Fibroblast of pulmonary artery (primary cell): ENCODE data around the gene RNPS1.

Experiments used
- DNase-seq: peaks from one replicate; pipeline ENCODE4 v3.0.0-alpha.2; 2010; ENCODE audit warnings: low read depth
- H3K4me3 ChIP-seq: replicated peaks from 2 replicates; pipeline ENCODE4 v1.5.1; 2011; ENCODE audit warnings: low read depth, mild to moderate bottlenecking, control low read depth, low read length, moderate library complexity
- TF ChIP-seq, protein P1 (sequence below): IDR thresholded peaks from 2 replicates; pipeline ENCODE4 v1.5.1; 2011; ENCODE audit warnings: mild to moderate bottlenecking, control low read depth, low read length, inconsistent platforms; ENCODE audit errors: missing control alignments

The RNPS1 gene

DNA sequence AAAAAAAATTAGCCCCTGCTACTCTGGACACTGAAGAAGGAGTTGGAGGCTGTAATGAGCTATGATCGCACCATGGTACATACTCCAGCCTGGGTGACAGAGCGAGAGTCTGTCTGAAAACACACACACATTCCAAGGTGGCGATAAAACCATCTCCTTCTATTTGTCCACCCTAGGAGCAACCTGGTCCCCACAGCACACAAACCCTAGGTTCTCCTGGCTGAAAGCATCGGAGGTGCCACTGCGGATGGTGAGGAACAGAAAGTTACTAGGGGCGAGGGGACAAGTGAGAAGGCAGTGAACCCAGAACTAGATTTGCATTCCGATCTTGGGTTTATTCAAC, 15.1 kb downstream of the RNPS1 start:
- TF ChIP-seq, protein P1, sequence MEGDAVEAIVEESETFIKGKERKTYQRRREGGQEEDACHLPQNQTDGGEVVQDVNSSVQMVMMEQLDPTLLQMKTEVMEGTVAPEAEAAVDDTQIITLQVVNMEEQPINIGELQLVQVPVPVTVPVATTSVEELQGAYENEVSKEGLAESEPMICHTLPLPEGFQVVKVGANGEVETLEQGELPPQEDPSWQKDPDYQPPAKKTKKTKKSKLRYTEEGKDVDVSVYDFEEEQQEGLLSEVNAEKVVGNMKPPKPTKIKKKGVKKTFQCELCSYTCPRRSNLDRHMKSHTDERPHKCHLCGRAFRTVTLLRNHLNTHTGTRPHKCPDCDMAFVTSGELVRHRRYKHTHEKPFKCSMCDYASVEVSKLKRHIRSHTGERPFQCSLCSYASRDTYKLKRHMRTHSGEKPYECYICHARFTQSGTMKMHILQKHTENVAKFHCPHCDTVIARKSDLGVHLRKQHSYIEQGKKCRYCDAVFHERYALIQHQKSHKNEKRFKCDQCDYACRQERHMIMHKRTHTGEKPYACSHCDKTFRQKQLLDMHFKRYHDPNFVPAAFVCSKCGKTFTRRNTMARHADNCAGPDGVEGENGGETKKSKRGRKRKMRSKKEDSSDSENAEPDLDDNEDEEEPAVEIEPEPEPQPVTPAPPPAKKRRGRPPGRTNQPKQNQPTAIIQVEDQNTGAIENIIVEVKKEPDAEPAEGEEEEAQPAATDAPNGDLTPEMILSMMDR: no peak
- DNase-seq: no peak
- H3K4me3 ChIP-seq: no peak overlapping the region

GRCh38 chr16:2251296-2252111, 16.4 kb downstream of the RNPS1 start, which contains the start of gene ECI1:
TSS of gene ECI1 (minus strand) at chr16:2251587. CDS start at chr16:2251566, 21 bp downstream.
- TF ChIP-seq, protein P1: peak; percentile 51
- DNase-seq: peak; percentile 96
- H3K4me3 ChIP-seq: peak within 1 kb of the TSS; percentile 68

GRCh38 chr16:2250652-2251295, 17.2 kb downstream of the RNPS1 start:
- peak; percentile 25 for DNase-seq
- H3K4me3 ChIP-seq: peak overlapping the region; percentile 68
- TF ChIP-seq, protein P1: no peak

DNA sequence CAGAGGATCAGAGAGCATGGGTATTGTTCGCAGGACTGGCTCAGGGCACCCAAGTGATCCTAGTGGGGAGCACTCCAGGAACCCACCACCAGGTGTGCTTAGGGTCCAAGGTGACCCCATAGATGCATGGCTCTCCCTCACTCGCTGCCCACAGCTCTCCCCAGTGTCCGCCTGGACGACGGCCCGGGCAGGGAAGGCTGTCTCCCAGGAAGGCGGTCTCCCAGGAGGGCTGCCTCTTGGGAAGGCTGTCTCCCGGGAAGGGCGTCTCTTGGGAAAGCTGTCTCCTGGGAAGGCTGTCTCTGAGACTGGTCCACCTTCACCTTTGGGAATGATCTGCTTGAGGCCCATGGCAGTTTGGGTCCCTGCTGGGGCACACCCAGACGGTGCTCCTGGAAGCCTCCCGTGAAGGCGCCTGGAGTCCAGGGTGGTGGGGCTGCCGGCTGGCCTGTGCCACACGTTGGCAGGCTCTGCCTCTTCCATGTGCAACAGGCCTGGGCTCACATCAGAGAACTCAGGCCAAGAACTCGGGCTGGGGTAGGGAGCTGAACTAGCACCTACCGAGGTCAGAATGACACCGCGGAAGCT, 21.5 kb downstream of the RNPS1 start:
- no peak overlapping the region for H3K4me3 ChIP-seq
- DNase-seq: no peak
- TF ChIP-seq, protein P1: no peak

DNA sequence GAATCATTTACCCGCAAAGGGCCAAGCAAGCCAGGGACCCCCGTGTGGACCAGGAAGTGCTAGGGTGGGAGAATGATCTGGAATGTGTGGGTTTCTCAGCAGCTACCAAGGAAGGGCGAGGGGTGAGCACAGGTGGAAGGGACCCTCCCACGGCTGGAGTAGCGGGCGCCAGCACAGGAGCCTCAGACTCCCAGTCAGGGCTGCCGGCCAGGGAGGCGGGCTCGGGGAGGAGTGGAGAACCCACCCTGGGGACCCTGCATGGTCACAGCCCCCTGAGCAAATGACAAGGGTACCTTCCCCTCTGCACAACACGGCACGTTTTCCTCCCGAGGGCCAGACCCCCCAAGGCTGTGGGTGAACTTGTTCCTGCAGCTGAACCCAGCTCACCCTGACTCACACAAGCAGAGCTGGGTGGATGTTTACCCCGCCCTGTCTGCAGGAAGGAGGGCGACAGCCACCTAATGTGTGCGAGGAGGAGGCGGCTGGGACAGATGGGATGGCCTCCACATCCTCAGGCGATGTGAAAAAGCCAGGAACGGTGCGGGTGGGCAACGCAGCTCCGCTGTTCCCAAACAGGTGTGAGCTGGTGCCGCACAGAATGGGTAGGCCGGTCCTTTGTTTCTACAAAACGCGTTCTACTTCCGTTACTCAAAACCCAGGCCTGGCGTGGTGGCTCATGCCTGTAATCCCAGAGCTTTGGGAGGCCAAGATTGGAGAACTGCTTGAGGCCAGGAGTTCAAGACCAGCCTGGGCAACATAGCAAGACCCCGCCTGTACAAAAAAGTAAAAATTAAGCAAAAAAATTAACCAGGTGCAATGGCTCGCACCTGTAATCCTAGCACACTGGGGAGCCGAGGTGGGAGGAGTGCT, 22.8 kb downstream of the RNPS1 start:
- no peak overlapping the region for H3K4me3 ChIP-seq
- DNase-seq: no peak
- TF ChIP-seq, protein P1: no peak

GRCh38 chr16:2244301-2244700, 23.6 kb downstream of the RNPS1 start:
- no peak for DNase-seq
- H3K4me3 ChIP-seq: no peak overlapping the region
- TF ChIP-seq, protein P1: no peak
